Forelimb muscle (tissue), 1 donor: ENCODE measurements around the gene MEP1B. TPM values are rescaled to one million over a fixed set of nuclear protein-coding genes. Genes with fewer than 3 reads are reported as not detected.

Experiments used
- DNase-seq: peaks from one replicate; pipeline ENCODE4 v3.0.0-alpha.2; 2013; ENCODE audit warnings: low read depth
- polyA plus RNA-seq: library from polyadenylated mRNA; unstranded; fragments of 120-200 nt; gene quantifications from one replicate; pipeline ENCODE4 v1.2.1, GENCODE V29; 2013; ENCODE audit not compliant: insufficient read length

MEP1B gene
- polyA plus RNA-seq, 1 donor = 0.11 TPM

GRCh38 chr18:32267463-32267862 lies 77.6 kb downstream of the MEP1B start:
- DNase-seq = no peak

Other genes with a start within 250 kb of the MEP1B start
- 26.3 TPM for gene TRAPPC8, start 246.9 kb upstream of the MEP1B start, polyA plus RNA-seq
- gene RNF125, start 171.2 kb upstream of the MEP1B start, polyA plus RNA-seq = 10.7 TPM
- 26.2 TPM for gene RNF138, start 98.2 kb upstream of the MEP1B start, polyA plus RNA-seq